Calu3 (cell line): ENCODE measurements around the gene STOX2. TPM values are rescaled to one million over a fixed set of nuclear protein-coding genes. Genes with fewer than 3 reads are reported as not detected.

ENCODE experiments used
- BruUV-seq: library from RNA; stranded (reverse); fragments of 400-500 nt; replicated peaks from 2 replicates; lab custom pipeline; 2021; lab: Mats Ljungman, UMichigan
- CTCF ChIA-PET: fragments of 300-600 bp; sonication (Branson Sonifier 250); formaldehyde crosslinking; loops from one replicate; lab custom pipeline; 2022; ENCODE audit warnings: antibody characterized with exemption; lab: Charles Lee
- DNase-seq: peaks from one replicate; pipeline ENCODE4 v3.0.0; 2022
- H3K27ac Mint-ChIP-seq: one replicate; pipeline ENCODE4 v1.8.0; 2022; ENCODE audit warnings: mixed read lengths; ENCODE audit not compliant: unreplicated experiment
- H3K27me3 Mint-ChIP-seq: one replicate; pipeline ENCODE4 v1.8.0; 2022; ENCODE audit warnings: mixed read lengths; ENCODE audit not compliant: unreplicated experiment
- H3K36me3 Mint-ChIP-seq: one replicate; pipeline ENCODE4 v1.8.0; 2022; ENCODE audit warnings: mild to moderate bottlenecking, moderate library complexity, mixed read lengths; ENCODE audit not compliant: insufficient read depth, unreplicated experiment
- H3K4me1 Mint-ChIP-seq: one replicate; pipeline ENCODE4 v1.8.0; 2022; ENCODE audit warnings: mild to moderate bottlenecking, low read depth, mixed read lengths; ENCODE audit not compliant: unreplicated experiment
- H3K4me3 Mint-ChIP-seq: one replicate; pipeline ENCODE4 v1.8.0; 2022; ENCODE audit warnings: mild to moderate bottlenecking, low read depth, moderate library complexity, mixed read lengths; ENCODE audit not compliant: unreplicated experiment
- H3K9me3 Mint-ChIP-seq: one replicate; pipeline ENCODE4 v1.8.0; 2022; ENCODE audit warnings: low read depth, mixed read lengths; ENCODE audit not compliant: unreplicated experiment
- CTCF ChIP-seq: fragments of 200-600 bp; IDR thresholded peaks from one replicate; pipeline ENCODE4 v1.8.0; 2022; ENCODE audit warnings: antibody characterized with exemption; ENCODE audit not compliant: unreplicated experiment
- intact Hi-C: fragments of 100-400 bp; cut with micrococcal nuclease; formaldehyde crosslinking; loops from one replicate; pipeline ENCODE4 v1.10.0; 2022; ENCODE audit not compliant: unreplicated experiment
- total RNA-seq: library from RNA; stranded (reverse); gene quantifications from 2 replicates; pipeline ENCODE4 v1.2.3, GENCODE V29; 2022

Gene STOX2
- total RNA-seq, 1 experiment from 2014 or later, result 10.0 TPM

- DNase-seq, result no peak
- Mint-ChIP-seq H3K9me3 (no peaks in the 10 kb centered on the region), H3K4me3 (no peak overlapping the region), H3K4me1 (no peaks in the 10 kb centered on the region), H3K36me3 (no peaks in the 10 kb centered on the region), H3K27ac (no peak overlapping the region), H3K27me3 (no peaks in the 10 kb centered on the region)
- no peak for TF ChIP-seq CTCF
- CTCF ChIA-PET, result no interaction called here
- BruUV-seq, result no TSS peak
- intact Hi-C loops, result no loop called here
Measured at GRCh38 chr4:184012937-184013336, 107.8 kb downstream of the STOX2 start.

GRCh38 chr4:184014301-184014700, 109.2 kb downstream of the STOX2 start:
- intact Hi-C loops, result no loop called here
- H3K36me3 Mint-ChIP-seq, result no peaks in the 10 kb centered on the region
- CTCF ChIA-PET, result no interaction called here
- no peak for DNase-seq
- no peak overlapping the region for H3K4me3 Mint-ChIP-seq
- no peak for TF ChIP-seq CTCF
- BruUV-seq, result no TSS peak
- no peak overlapping the region for H3K27ac Mint-ChIP-seq
- no peaks in the 10 kb centered on the region for H3K4me1 Mint-ChIP-seq
- no peaks in the 10 kb centered on the region for H3K9me3 Mint-ChIP-seq
- H3K27me3 Mint-ChIP-seq, result no peaks in the 10 kb centered on the region

- H3K27ac Mint-ChIP-seq, result no peak overlapping the region
- no peak for DNase-seq
- intact Hi-C loops, result no loop called here
- H3K36me3 Mint-ChIP-seq, result no peaks in the 10 kb centered on the region
- no peak for TF ChIP-seq CTCF
- no peaks in the 10 kb centered on the region for H3K27me3 Mint-ChIP-seq
- H3K4me3 Mint-ChIP-seq, result no peak overlapping the region
- no peaks in the 10 kb centered on the region for H3K4me1 Mint-ChIP-seq
- CTCF ChIA-PET, result no interaction called here
- BruUV-seq, result no TSS peak
- no peaks in the 10 kb centered on the region for H3K9me3 Mint-ChIP-seq
Measured at GRCh38 chr4:184016759-184017668, 111.9 kb downstream of the STOX2 start.

GRCh38 chr4:184019076-184019475, 114.0 kb downstream of the STOX2 start:
- TF ChIP-seq CTCF, result no peak
- H3K9me3 Mint-ChIP-seq, result no peaks in the 10 kb centered on the region
- DNase-seq, result no peak
- no peak overlapping the region for H3K27ac Mint-ChIP-seq
- no peaks in the 10 kb centered on the region for H3K4me1 Mint-ChIP-seq
- intact Hi-C loops, result no loop called here
- no peak overlapping the region for H3K4me3 Mint-ChIP-seq
- BruUV-seq, result no TSS peak
- no peaks in the 10 kb centered on the region for H3K27me3 Mint-ChIP-seq
- H3K36me3 Mint-ChIP-seq, result no peaks in the 10 kb centered on the region
- CTCF ChIA-PET, result no interaction called here
